ENCODE measurements around the gene CPNE5. TPM values are rescaled to one million over a fixed set of nuclear protein-coding genes. Genes with fewer than 3 reads are reported as not detected.

Gene CPNE5
- polyA plus RNA-seq: 0.02 to 0.09 TPM (median 0.05 TPM) in 3 replicates
- polyA plus RNA-seq (2011; ENCODE audit: low read depth): not detected
- polyA plus RNA-seq (2011; cell fraction: cytosol; rRNA removed): 0.06 TPM in 1 of 2 replicates, not detected in the other
- polyA plus RNA-seq (2011; cell fraction: nucleus; rRNA removed): not detected in 2 replicates
- polyA plus RNA-seq (2012; ENCODE audit: low replicate concordance): not detected in 2 replicates
- polyA minus RNA-seq: not detected in 3 replicates
- polyA minus RNA-seq (2011; cell fraction: cytosol; rRNA and poly(A)+ RNA removed): not detected
- polyA minus RNA-seq (2011; cell fraction: nucleus; rRNA and poly(A)+ RNA removed): not detected in 2 replicates

GRCh38 chr6:36838896-36839748 lies at the start of gene CPNE5:
Gene CPNE5, minus strand, starts transcription at chr6:36839444. Its CDS starts 67 bp downstream, at chr6:36839377.
- H3K9me1 ChIP-seq (ENCODE audit: control insufficient read depth, extremely low read depth, insufficient read depth, low read length): no peaks in the 10 kb centered on the region
- H3K4me3 ChIP-seq (ENCODE audit: control insufficient read depth in 2 of 3, extremely low read depth in 1 of 3, insufficient read depth in 2 of 3, low read depth in 1 of 3, low read length in 3 of 3): peak within 1 kb of the TSS; percentile 25 to 49 (median 34)
- H3K4me2 ChIP-seq (ENCODE audit: control insufficient read depth, extremely low read depth, insufficient read depth, low read depth, low read length): peak within 1 kb of the TSS; percentile 75
- no peak within 1 kb of the TSS for H2AFZ ChIP-seq (ENCODE audit: control insufficient read depth, low read length)
- peaks cover 46% of the 10 kb centered on the region for H3K27me3 ChIP-seq (ENCODE audit: control insufficient read depth, extremely low read depth, insufficient read depth, low read length)
- no peaks in the 10 kb centered on the region for H4K20me1 ChIP-seq (ENCODE audit: control insufficient read depth, extremely low read depth, insufficient read depth, low read length)
- dilution Hi-C loops (cut with MboI; ENCODE audit: extremely low pct_ligation_motif_present, low sequenced_read_pairs): no loop called here
- peak; percentile 78 for TF ChIP-seq EZH2 (IDR thresholded peaks at IDR 0.05; ENCODE audit: low read length)
- TF ChIP-seq, protein P1, sequence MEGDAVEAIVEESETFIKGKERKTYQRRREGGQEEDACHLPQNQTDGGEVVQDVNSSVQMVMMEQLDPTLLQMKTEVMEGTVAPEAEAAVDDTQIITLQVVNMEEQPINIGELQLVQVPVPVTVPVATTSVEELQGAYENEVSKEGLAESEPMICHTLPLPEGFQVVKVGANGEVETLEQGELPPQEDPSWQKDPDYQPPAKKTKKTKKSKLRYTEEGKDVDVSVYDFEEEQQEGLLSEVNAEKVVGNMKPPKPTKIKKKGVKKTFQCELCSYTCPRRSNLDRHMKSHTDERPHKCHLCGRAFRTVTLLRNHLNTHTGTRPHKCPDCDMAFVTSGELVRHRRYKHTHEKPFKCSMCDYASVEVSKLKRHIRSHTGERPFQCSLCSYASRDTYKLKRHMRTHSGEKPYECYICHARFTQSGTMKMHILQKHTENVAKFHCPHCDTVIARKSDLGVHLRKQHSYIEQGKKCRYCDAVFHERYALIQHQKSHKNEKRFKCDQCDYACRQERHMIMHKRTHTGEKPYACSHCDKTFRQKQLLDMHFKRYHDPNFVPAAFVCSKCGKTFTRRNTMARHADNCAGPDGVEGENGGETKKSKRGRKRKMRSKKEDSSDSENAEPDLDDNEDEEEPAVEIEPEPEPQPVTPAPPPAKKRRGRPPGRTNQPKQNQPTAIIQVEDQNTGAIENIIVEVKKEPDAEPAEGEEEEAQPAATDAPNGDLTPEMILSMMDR (optimal IDR thresholded peaks at IDR 0.05 in 1 of 3, IDR thresholded peaks at IDR 0.05 in 1 of 3, conservative IDR thresholded peaks at IDR 0.05 in 1 of 3; ENCODE audit: extremely low read depth in 1 of 3, insufficient read depth in 2 of 3, low read length in 3 of 3): no peak
- H3K9ac ChIP-seq (ENCODE audit: control insufficient read depth, extremely low read depth, insufficient read depth, low read length): no peak within 1 kb of the TSS
- H3K4me1 ChIP-seq (ENCODE audit: control insufficient read depth, extremely low read depth, insufficient read depth, low read length): peaks cover 4% of the 10 kb centered on the region
- no peak for FAIRE-seq
- H3K27ac ChIP-seq (ENCODE audit: control insufficient read depth, insufficient read depth, low read length): no peak within 1 kb of the TSS
- H3K36me3 ChIP-seq (ENCODE audit: control insufficient read depth in 2 of 2, extremely low read depth in 1 of 2, insufficient read depth in 2 of 2, low read length in 2 of 2): no peaks in the 10 kb centered on the region
- DNase-seq (ENCODE audit: low read depth, low spot score): no peak
- no peaks in the 10 kb centered on the region for H3K79me2 ChIP-seq (ENCODE audit: control insufficient read depth, insufficient read depth, low read length)
- no peaks in the 10 kb centered on the region for H3K9me3 ChIP-seq (ENCODE audit: control insufficient read depth, low read depth, low read length)

DNA sequence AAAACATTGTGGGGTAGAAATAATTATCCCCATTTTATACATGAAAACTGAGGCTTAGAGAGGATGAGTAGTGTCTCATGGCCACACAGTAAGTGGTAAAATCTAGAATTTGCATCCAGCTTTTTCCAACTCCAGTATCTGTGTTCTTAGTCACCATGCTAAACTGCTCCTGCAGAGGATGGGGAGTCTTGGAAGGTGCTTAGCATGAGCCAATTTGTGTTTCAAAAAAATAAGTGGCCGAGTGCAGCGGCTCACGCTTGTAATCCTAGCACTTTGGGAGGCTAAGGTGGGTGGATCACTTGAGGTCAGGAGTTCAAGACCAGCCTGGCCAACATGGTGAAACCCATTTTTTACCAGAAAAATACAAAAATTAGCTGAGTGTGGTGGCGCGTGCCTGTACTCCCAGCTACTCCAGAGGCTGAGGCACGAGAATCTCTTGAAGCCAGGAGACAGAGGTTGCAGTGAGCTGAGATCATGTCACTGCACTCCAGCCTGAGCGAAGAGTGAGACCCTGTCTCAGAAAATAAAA lies 48.9 kb upstream of the CPNE5 start:
- no peak overlapping the region for H3K4me2 ChIP-seq (ENCODE audit: control insufficient read depth, extremely low read depth, insufficient read depth, low read depth, low read length)
- DNase-seq (ENCODE audit: low read depth, low spot score) (no peak), FAIRE-seq (no peak)
- no peak overlapping the region for H3K9ac ChIP-seq (ENCODE audit: control insufficient read depth, extremely low read depth, insufficient read depth, low read length)
- H3K36me3 ChIP-seq (ENCODE audit: control insufficient read depth in 2 of 2, extremely low read depth in 1 of 2, insufficient read depth in 2 of 2, low read length in 2 of 2): peaks cover 0 to 3% of the 10 kb centered on the region in 2 experiments
- H3K4me3 ChIP-seq (ENCODE audit: control insufficient read depth in 2 of 3, extremely low read depth in 1 of 3, insufficient read depth in 2 of 3, low read depth in 1 of 3, low read length in 3 of 3): no peak overlapping the region
- no peak overlapping the region for H3K27ac ChIP-seq (ENCODE audit: control insufficient read depth, insufficient read depth, low read length)
- dilution Hi-C loops (cut with MboI; ENCODE audit: extremely low pct_ligation_motif_present, low sequenced_read_pairs): no loop called here
- no peaks in the 10 kb centered on the region for H4K20me1 ChIP-seq (ENCODE audit: control insufficient read depth, extremely low read depth, insufficient read depth, low read length)
- H2AFZ ChIP-seq (ENCODE audit: control insufficient read depth, low read length): no peak overlapping the region
- no peaks in the 10 kb centered on the region for H3K9me1 ChIP-seq (ENCODE audit: control insufficient read depth, extremely low read depth, insufficient read depth, low read length)
- no peaks in the 10 kb centered on the region for H3K27me3 ChIP-seq (ENCODE audit: control insufficient read depth, extremely low read depth, insufficient read depth, low read length)
- peaks cover 28% of the 10 kb centered on the region for H3K79me2 ChIP-seq (ENCODE audit: control insufficient read depth, insufficient read depth, low read length)
- peaks cover 11% of the 10 kb centered on the region for H3K4me1 ChIP-seq (ENCODE audit: control insufficient read depth, extremely low read depth, insufficient read depth, low read length)
- no peaks in the 10 kb centered on the region for H3K9me3 ChIP-seq (ENCODE audit: control insufficient read depth, low read depth, low read length)
- no peak for TF ChIP-seq EZH2 (IDR thresholded peaks at IDR 0.05; ENCODE audit: low read length)
- TF ChIP-seq, protein P1 (optimal IDR thresholded peaks at IDR 0.05 in 1 of 3, IDR thresholded peaks at IDR 0.05 in 1 of 3, conservative IDR thresholded peaks at IDR 0.05 in 1 of 3; ENCODE audit: extremely low read depth in 1 of 3, insufficient read depth in 2 of 3, low read length in 3 of 3): no peak

All from keratinocyte (primary cell).